HG02870 (cell line): ENCODE data around the gene RTL10.
"Not testable (repeated sequence)": the region's sequence is repeated elsewhere in the genome, so short reads cannot be mapped to it uniquely, and the experiment has no call there.

Experiments
- ATAC-seq: cut with Tn5 transposase; IDR thresholded peaks from one replicate; pipeline ENCODE4 v1.9.1; 2021; ENCODE audit warnings: mild to moderate bottlenecking, moderate library complexity; ENCODE audit not compliant: unreplicated experiment

RTL10 gene

GRCh38 chr22:19889951-19890350, 35.3 kb upstream of the RTL10 start:
- no peak for ATAC-seq

DNA sequence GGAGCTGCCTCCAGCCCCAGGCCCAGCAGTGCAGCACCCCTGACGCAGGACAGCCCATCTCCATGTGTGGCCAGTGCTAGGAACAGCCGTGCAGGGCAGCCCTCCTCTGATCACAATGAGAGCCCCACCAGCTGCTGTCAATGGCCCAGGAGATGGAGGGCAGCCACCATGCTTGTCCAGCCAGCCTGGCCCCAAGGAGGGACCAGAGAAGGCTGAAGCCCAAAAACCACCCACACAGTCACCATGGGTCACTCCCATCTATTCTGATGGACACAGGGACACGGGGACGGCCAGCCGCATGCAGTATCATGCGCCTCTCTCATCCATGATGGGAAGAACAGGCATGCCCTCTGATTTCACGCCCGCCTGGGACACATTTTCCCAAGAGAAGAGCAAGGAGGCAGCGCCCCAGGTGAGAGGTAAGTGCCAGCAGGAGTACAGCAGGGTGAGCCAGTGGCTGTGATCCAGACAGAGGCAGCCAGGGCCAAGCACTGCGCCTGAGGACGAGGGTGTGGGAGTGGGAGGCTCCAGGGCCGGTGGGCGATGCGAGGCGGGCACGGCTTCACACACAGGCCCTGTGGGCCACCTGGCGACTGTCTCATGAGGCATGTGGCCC, 33.6 kb upstream of the RTL10 start:
- ATAC-seq: no peak

DNA sequence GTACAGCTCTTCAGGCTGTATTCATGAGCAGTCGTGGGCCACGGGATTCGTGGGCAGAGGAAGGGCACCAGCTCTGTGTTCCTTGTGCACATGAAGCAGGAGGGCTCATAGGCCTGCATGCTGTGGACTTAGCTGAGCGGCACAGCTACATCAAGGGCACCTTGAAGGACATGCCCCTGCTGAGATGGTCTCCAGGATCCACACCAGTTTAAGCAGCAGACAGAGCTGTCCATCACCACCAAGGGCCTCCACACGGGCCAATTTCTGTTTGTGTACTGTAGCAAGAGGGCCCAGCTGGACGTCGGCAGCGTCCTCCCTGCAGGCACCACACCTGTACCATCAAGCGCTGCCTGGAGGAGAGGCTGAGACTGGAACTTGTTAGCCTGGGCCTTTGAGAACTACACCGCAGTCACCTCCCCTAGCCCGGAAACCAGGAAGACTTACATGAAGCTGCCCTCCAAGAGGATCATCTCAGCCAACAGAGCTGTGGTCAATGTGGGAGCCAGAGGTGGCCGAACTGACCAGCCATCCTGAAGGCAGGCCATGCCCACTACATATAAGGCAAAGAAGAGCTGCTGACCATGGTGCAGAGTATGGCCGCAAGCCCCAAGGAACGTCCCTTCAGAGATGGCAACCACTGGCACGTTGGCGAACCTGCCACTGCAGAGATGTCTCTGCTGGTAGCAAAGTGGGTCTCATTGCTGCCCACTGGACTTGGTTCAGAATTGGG, 32.7 kb upstream of the RTL10 start:
- no peak for ATAC-seq

DNA sequence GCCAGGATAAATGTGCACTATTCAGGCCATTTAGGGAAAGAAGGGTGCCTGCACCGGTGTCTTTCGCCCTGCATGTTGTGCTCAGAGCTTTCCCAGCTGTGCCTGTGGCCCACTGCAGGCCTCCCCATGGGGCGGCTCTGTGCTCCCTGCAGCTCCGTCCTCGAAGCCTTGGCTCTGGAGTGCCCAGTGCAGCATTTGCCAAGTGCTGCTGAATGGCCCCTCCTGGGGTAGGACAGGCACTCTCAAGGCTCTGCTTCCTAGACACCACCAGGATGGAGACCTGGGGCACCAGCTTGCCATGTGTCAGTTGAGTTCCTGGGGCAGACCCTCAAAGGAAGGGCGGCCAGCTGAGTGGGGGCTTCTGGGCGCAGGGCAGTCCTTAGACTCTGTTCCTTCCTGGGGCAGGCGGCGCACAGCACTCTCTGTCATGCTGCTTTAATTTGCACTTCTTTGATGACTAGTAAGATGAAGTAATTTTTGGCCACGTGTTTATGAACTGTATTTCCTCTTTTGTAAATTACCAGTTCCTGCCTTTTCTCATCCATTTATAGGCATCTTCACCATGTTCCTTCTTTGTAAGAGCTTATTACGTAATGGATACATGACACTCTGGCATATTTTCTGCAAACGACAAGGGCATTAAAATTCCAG, 32.1 kb upstream of the RTL10 start:
- no peak for ATAC-seq

- no peak for ATAC-seq
These were observed 31.3 kb upstream of the RTL10 start for GRCh38 chr22:19885841-19886592.

DNA sequence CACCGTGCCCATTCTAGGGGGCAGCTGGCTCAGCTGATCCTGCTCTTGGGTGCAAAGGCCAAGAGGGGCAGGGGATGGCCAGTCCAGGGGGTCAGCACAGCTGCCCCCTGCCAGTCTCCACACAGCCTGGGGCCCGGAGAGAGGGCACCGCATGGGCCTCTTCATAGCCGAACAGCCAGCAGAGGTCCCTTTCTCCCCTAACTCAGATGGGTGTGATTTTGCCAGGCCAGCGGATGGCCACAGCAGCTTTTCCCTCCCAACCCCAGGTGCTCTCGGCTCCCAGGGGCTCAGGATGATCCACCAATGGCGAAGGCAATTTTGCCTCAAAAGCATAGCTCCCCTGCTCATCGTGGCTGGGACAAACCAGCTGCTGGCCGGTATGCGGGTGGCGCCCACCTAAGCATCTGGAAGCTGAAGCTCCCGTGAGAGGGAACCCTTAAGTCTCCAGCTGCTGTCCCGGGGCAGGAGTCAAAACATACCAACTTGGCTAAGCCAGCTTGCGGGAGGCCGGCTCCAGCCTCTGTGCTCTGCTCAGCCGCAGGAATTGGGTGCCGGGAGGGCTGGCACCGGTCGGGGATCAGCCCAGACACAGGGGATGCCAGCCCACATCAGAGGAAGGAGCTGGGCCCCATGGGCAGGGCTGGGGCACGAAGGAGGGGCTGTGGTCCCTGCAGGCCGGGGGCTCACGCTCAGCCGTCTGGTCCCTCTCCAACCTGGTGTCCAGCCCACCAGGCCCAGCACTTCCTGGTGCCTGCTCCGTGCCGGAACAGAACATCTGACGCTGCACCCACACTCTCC, 30.5 kb upstream of the RTL10 start:
- ATAC-seq: no peak

- ATAC-seq: no peak
These were observed 29.7 kb upstream of the RTL10 start for GRCh38 chr22:19884161-19884953.

DNA sequence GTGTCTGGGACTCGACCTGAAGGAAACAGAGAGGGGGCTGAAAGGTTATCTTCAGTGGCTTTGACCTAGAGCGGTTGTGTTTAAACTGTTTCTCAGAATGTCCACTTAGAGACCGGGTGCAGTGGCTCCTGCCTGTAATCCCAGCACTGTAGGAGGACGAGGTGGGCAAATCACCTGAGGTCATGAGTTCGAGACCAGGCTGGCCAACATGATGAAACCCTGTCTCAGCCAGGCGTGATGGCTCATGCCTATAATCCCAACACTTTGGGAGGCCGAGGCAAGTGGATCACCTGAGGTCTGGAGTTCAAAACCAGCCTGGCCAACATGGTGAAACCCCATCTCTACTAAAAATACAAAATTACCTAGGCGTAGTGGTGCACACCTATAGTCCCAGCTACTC, 28.8 kb upstream of the RTL10 start:
- not testable (repeated sequence) for ATAC-seq

DNA sequence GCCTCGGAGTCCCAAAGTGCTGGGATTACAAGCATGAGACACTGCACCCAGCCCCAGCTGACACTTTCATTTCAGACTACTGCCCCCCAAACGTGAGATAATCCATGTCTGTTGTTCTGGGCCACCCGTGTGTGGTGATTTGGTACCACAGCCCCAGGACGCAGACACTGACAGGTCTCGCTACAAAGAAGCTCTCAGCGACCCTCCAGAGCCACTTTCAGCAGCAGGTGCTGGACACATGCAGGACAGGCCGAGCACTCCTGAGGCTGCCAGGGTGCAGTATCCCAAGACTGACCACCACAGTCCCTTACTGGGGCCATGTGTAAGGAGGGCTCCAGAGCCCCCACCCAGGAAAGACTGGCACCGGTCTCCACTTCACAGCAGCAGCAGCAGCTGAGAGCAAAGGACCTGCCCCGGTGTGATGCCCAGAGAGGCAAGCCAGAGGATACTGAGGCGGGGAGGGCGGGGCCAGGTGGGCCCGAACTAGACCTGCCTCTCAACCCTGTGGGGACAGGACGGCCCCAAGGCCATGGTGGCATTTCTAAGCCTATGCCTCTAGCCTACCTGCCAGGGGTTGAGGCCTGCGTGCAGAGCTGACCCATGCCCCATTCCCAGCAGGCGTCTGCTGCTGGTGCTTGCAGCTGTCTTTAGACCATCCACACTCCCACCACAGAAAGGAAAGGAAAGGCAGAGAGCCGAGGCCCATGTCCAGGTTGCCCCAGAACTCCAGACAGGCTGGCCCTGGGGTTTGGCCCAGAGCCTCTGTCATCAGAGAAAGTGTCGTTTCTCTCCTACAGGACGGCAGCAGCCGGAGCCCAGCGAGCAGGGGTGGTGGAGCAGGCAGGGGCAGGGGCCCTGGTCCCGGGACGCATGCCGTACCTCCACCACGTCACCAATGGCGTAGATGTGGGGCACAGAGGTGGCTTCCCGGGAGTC, 28.0 kb upstream of the RTL10 start:
- no peak for ATAC-seq

- ATAC-seq: no peak
These were observed 26.3 kb upstream of the RTL10 start for GRCh38 chr22:19880786-19881569.

- no peak for ATAC-seq
These were observed 25.5 kb upstream of the RTL10 start for GRCh38 chr22:19879992-19880785.

DNA sequence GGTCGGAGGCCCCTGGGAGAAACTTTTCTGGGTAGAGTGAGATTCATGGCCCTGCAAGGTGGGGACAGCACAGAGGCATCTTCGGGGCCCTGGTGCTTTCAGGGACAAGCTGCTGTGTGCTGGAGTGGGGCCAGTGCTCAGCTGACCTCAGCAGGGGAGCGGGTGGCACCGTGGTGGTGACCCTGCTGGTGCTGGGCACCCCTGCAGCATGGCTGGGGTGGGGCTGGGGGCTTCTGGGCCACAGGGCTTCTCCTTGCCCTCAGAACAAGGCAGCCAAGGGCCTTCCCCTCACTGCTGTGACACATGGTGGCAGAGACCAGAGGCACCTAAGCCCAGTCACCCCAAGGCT, 24.9 kb upstream of the RTL10 start:
- no peak for ATAC-seq

DNA sequence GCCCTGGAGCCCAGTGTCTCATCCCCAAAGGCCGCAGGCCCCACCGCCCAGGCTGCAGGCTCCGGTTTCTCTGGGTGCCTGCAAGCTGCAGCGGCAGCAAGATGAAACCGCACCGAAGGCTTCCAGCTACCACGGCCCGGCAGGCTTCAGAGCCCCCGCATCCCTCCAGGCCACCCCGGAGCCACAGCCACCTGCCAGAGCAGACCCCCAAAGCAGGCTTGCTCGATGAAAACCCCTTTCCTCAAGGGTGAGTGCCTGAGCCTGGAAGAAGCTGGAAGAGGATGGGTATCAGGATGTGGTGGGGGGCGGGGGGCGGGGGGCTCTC, 24.5 kb upstream of the RTL10 start:
- ATAC-seq: no peak

DNA sequence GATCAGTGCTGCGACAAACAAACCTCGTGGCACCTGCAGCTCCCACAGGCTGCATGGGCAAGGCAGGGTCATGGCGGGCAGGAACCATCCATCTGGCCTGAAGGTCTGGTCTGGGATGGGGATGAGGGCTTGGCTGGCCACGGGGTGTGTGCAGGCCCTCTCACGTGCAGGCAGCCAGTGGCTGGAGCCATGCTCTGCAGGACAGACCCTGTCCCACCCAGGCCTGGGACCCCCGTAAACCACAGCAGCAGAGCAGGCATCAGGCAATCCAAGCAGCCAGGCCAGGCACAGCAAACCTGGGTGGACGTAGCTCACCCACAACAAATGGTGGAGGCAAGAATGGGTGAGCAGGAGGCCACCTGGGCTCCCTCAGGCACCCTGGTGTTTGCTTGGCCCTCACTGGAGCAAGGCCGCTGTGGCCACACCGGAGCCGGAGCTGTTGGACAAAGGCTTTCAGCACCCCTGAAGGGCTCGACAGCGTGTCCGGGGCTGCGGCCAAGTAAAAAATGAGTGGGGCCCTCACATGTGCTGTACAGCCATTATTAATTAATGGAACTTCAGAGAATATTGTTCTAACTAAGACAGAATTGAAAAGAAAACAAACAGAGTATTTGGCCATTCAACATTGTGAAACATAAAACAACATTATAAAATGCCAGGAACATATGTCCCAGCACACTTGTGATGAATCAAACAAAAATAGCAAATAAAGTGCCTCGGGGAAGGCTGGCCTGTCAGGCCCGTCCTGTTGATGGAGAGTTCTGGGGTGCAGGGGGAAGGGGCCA, 24.0 kb upstream of the RTL10 start:
- no peak for ATAC-seq

DNA sequence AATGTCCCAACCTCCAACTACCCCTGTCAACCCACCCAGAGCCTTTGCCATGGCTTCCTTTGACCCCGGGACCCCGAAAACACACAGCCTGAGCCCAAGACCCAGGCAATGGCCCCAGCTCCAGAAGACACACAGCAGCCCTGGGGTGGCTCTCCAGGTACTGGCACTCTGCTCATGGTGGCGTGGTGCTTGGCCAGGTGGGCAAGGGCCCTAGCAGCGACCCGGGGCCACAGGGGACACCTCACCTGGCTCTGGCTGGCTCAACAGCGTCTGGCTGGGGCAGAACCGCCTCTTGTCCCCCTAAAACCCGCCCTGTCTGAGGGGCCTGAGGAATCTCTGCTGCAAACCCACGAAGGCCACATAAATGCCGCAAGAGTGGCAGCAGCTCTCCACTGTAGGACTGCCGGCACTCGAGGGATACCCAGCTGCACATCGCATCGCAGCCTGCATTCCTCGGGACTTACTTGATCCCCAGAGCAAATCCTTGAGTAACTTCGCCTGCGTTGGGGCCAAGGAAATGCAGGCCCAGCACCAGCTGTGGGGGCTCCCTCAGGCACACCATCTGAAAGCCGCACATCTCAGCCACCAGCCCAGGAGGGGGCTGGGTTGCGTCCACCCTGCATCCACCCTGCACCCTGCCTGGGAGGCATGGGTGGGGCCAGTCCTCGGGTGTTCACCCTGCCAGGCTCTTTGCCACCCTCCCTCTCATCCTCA, 23.1 kb upstream of the RTL10 start:
- ATAC-seq: no peak

- ATAC-seq: no peak
These were observed 22.4 kb upstream of the RTL10 start for GRCh38 chr22:19876941-19877625.
